HUDEP-2 (cell line): ENCODE results near the gene GIPC1.

Source experiments
- DNase-seq, 76 experiments: peaks; one replicate each; lab custom pipeline; 2025; ENCODE audit not compliant: unreplicated experiment in 76 of 76; lab: John Stamatoyannopoulos, UW

The GIPC1 gene

GRCh38 chr19:14495672-14496028, 277 bp downstream of the GIPC1 start:
- DNase-seq: no peak

- DNase-seq: no peak
These were observed 836 bp downstream of the GIPC1 start for GRCh38 chr19:14494910-14495671.

GRCh38 chr19:14494411-14494810, 1.5 kb downstream of the GIPC1 start:
- no peak for DNase-seq

GRCh38 chr19:14492756-14493337, 3.1 kb downstream of the GIPC1 start:
- no peak for DNase-seq

- DNase-seq: no peak
These were observed 8.4 kb downstream of the GIPC1 start for GRCh38 chr19:14487370-14488125.

- no peak for DNase-seq
These were observed 13.6 kb downstream of the GIPC1 start for GRCh38 chr19:14482172-14482941.

- no peak for DNase-seq
These were observed 15.2 kb downstream of the GIPC1 start for GRCh38 chr19:14480700-14481079.

GRCh38 chr19:14479975-14480699, 15.8 kb downstream of the GIPC1 start:
- DNase-seq: peak in 53 of 76 experiments; percentile 4 to 69 (median 41)

GRCh38 chr19:14479309-14479974, 16.5 kb downstream of the GIPC1 start:
- no peak for DNase-seq

GRCh38 chr19:14478113-14478545, 17.8 kb downstream of the GIPC1 start:
- no peak for DNase-seq

GRCh38 chr19:14477418-14478112, 18.4 kb downstream of the GIPC1 start:
- no peak for DNase-seq

- DNase-seq: peak in 53 of 76 experiments; percentile 12 to 78 (median 48)
These were observed 19.1 kb downstream of the GIPC1 start for GRCh38 chr19:14476673-14477401.

- no peak for DNase-seq
These were observed 19.6 kb downstream of the GIPC1 start for GRCh38 chr19:14476327-14476672.

GRCh38 chr19:14475251-14476073, 20.5 kb downstream of the GIPC1 start, which contains the start of gene PTGER1:
Gene PTGER1 (minus strand): TSS chr19:14475354. CDS start chr19:14474320, 1,034 bp downstream.
- DNase-seq: peak in 14 of 76 experiments; percentile 8 to 35 (median 20)

GRCh38 chr19:14474827-14475226, 21.1 kb downstream of the GIPC1 start:
- no peak for DNase-seq

GRCh38 chr19:14473978-14474578, 21.8 kb downstream of the GIPC1 start:
- no peak for DNase-seq
